Subcutaneous adipose tissue (tissue), 4 donors: ENCODE results near the gene GGCT. TPM values are rescaled to one million over a fixed set of nuclear protein-coding genes. Genes with fewer than 3 reads are reported as not detected.

Experiments used
- CTCF ChIP-seq: fragments of 450-650 bp; IDR thresholded peaks from one replicate; pipeline ENCODE4 v1.5.1; 2016; ENCODE audit warnings: low read depth, mild to moderate bottlenecking, control low read depth, antibody characterized with exemption, moderate library complexity
- total RNA-seq, 4 donors: library from RNA; depleted of rRNA; stranded (reverse); fragments of >200 nt; gene quantifications; one replicate each; pipeline ENCODE4 v1.1.0, GENCODE V29; 2016

The GGCT gene
- total RNA-seq, 4 donors from 2014 or later: 24.4 to 271 (median 92.0) TPM

GRCh38 chr7:30503274-30504212, 1.1 kb downstream of the GGCT start:
- TF ChIP-seq CTCF: no peak

GRCh38 chr7:30502470-30503251, 2.0 kb downstream of the GGCT start:
- TF ChIP-seq CTCF: no peak

GRCh38 chr7:30501264-30501663, 3.4 kb downstream of the GGCT start:
- no peak for TF ChIP-seq CTCF

GRCh38 chr7:30493228-30493627, 11.4 kb downstream of the GGCT start:
- TF ChIP-seq CTCF: no peak

- TF ChIP-seq CTCF: no peak
Measured at GRCh38 chr7:30491417-30491816, 13.2 kb downstream of the GGCT start.

GRCh38 chr7:30487371-30487770, 17.3 kb downstream of the GGCT start:
- TF ChIP-seq CTCF: no peak

GRCh38 chr7:30485667-30486066, 19.0 kb downstream of the GGCT start:
- no peak for TF ChIP-seq CTCF
